Esophagus squamous epithelium (tissue), 4 donors: Measurements from ENCODE around the gene TRPC4.

Experiments used
- CTCF ChIP-seq, 6 experiments: fragments of 450-650 bp in 4 of 6; fragments of 200-600 bp in 2 of 6; sonication (generic) in 2 of 6; IDR thresholded peaks; one replicate each; pipeline ENCODE4 v1.5.1; 2016 to 2019; ENCODE audit warnings: antibody characterized with exemption in 6 of 6, mild to moderate bottlenecking in 4 of 6, moderate library complexity in 4 of 6
- POLR2A ChIP-seq, 4 donors: fragments of 450-650 bp; IDR thresholded peaks; one replicate each; pipeline ENCODE4 v1.6.1; 2017; ENCODE audit warnings: antibody characterized with exemption in 4 of 4, mild to moderate bottlenecking in 4 of 4, moderate library complexity in 3 of 4

DNA sequence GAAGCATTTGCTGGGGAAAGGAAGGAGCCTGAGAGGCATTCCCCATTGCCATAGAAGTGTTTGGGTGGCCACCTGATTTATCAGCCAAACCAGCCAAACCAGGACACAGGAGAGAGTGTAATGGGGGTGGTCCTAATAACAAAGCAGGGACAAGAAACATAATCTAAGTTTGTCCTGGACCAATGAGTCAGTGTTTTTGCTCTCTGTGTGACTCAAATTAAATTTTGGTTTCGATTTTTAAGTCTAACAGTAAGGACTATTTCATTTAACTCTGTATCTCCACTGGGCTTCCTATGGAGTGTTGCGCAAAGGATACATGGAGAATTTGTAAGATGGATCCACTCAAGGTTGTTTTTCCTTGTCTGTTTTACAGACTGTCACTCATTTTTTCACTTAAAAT lies 19.5 kb upstream of the TRPC4 start:
- TF ChIP-seq POLR2A (IDR thresholded peaks at IDR 0.05) (no peak), CTCF (IDR thresholded peaks at IDR 0.05) (no peak)
